HK-2 (cell line): ENCODE results near the gene SHC4.

Source experiments
- DNase-seq: peaks from one replicate; pipeline ENCODE4 v3.0.0-alpha.2; 2018; ENCODE audit not compliant: unreplicated experiment

Gene SHC4

GRCh38 chr15:48850648-48851047 is 113.1 kb downstream of the SHC4 start:
- no peak for DNase-seq

GRCh38 chr15:48845123-48845522 is 118.6 kb downstream of the SHC4 start:
- no peak for DNase-seq

GRCh38 chr15:48842501-48842900 is 121.2 kb downstream of the SHC4 start:
- DNase-seq = no peak

GRCh38 chr15:48834756-48835155 is 129.0 kb downstream of the SHC4 start:
- no peak for DNase-seq

GRCh38 chr15:48833526-48834239 is 130.0 kb downstream of the SHC4 start:
- no peak for DNase-seq

GRCh38 chr15:48832648-48833047 is 131.1 kb downstream of the SHC4 start:
- DNase-seq = no peak

GRCh38 chr15:48828906-48829305 is 134.8 kb downstream of the SHC4 start:
- no peak for DNase-seq

GRCh38 chr15:48828471-48828870 is 135.2 kb downstream of the SHC4 start:
- no peak for DNase-seq

GRCh38 chr15:48825075-48825474 is 138.6 kb downstream of the SHC4 start:
- no peak for DNase-seq

GRCh38 chr15:48823706-48824105 is 140.0 kb downstream of the SHC4 start:
- DNase-seq = no peak

- DNase-seq = no peak
Measured at GRCh38 chr15:48823237-48823636, 140.5 kb downstream of the SHC4 start.

GRCh38 chr15:48814286-48814685 is 149.4 kb downstream of the SHC4 start:
- no peak for DNase-seq

GRCh38 chr15:48811325-48811958 is 152.3 kb downstream of the SHC4 start:
- no peak for DNase-seq

- DNase-seq = peak; percentile 94
Measured at GRCh38 chr15:48810414-48811324, 153.1 kb downstream of the SHC4 start, which contains the start of gene CEP152. Gene CEP152, minus strand, starts transcription at chr15:48811069. Its CDS starts 5,420 bp downstream, at chr15:48805649.

- no peak for DNase-seq
Measured at GRCh38 chr15:48806151-48806550, 157.6 kb downstream of the SHC4 start.

GRCh38 chr15:48805591-48805990 is 158.1 kb downstream of the SHC4 start:
- no peak for DNase-seq

- DNase-seq = no peak
Measured at GRCh38 chr15:48803877-48804276, 159.8 kb downstream of the SHC4 start.

GRCh38 chr15:48802867-48803266 is 160.9 kb downstream of the SHC4 start:
- no peak for DNase-seq

GRCh38 chr15:48802257-48802656 is 161.5 kb downstream of the SHC4 start:
- DNase-seq = no peak

GRCh38 chr15:48800811-48801455 is 162.8 kb downstream of the SHC4 start:
- no peak for DNase-seq

GRCh38 chr15:48800245-48800644 is 163.5 kb downstream of the SHC4 start:
- DNase-seq = no peak

- no peak for DNase-seq
Measured at GRCh38 chr15:48798319-48798718, 165.4 kb downstream of the SHC4 start.
